HL-60 (cell line): Measurements from ENCODE around the gene RASIP1.

Experiments
- CTCF ChIP-seq: IDR thresholded peaks from one replicate; pipeline ENCODE4 v1.5.1; 2011; ENCODE audit warnings: low read length, control low read depth, inconsistent platforms; ENCODE audit not compliant: insufficient read depth
- REST ChIP-seq: IDR thresholded peaks from 2 replicates; pipeline ENCODE4 v1.6.1; 2012; ENCODE audit warnings: low read depth; ENCODE audit not compliant: insufficient replicate concordance

DNA sequence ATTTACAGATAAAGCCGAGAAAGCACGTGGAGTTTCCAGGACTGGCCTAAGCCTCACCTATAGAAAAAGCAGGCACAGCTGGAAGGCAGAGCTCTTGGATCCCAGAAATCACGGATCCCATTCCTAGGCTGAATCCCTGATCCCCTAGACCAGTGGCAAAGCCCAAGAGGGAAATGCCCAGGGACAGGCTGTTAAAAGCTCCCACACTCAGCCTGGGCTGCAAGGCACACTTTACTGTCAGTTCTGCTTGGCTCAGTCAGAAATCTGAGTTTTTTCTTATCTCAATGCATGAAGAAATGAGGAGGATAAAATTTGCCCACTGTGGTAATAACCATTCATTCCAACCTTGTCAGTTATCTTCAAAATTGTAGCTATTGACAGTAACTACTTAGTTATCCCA, 52.6 kb downstream of the RASIP1 start:
- TF ChIP-seq CTCF = no peak
- TF ChIP-seq REST = no peak
